GM19238 (cell line): ENCODE results near the gene KDM8.

ENCODE experiments used
- DNase-seq: peaks from one replicate; pipeline ENCODE4 v3.0.0; 2011; ENCODE audit warnings: low spot score; ENCODE audit not compliant: insufficient read length

KDM8 gene

DNA sequence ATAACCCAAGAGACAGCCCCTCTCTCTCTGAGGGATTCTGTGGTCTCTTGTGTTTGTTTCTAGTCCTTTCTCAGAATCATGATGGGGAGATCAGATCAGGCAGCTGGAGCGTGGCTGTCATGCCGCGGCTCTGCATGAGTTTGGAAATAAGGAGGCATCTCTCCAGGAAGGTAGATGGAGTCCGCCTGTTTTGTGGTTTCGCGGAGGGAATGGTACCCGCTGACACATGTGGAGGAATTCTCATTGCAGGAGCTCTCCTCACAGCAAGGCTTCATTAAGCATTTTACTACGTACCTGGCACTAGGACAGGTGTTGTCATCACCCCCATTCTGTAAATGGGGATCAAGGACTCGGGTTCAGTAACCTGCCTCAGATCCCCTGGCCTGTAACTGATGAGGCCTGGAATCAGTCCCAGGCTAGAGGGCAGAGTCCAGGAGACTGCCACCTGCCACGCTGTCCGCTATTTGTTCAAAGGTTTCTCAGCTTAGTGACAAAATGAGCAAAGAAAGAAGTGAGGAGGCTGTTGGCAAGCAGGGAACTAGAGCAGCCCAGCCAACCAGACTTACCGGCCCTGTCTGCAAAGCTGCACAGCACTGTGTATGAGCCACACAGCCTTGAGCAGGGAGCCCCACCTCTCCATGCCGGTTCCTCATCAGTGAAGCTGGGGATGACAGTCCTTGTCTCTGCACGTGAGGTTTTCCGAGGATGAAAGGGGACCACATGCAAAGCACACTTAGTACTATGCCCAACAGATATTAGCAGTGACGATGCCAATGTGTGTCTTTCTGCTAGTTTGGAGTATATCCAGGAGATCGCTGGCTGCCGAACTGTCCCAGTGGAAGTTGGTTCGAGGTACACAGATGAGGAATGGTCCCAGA lies 11.0 kb downstream of the KDM8 start:
- no peak for DNase-seq

DNA sequence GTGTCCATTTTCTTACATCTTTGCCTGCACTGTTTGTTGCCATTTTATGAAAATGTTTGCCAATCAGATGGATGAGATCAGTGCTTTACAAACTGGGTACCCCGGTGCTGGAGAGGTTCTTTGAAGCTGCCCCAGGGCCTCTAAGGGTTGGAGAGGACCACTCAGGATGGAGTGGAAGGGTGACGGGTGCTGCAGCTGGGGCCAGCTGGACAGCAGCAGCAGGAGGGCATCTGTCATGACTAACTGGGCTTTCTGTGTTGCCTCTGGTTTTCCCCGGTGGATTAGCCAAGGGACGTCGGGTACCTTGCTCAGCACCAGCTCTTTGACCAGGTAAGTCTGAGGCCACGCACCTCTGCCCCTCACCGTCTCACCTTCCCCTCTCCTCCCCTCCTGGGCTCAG lies 12.3 kb downstream of the KDM8 start:
- no peak for DNase-seq

DNA sequence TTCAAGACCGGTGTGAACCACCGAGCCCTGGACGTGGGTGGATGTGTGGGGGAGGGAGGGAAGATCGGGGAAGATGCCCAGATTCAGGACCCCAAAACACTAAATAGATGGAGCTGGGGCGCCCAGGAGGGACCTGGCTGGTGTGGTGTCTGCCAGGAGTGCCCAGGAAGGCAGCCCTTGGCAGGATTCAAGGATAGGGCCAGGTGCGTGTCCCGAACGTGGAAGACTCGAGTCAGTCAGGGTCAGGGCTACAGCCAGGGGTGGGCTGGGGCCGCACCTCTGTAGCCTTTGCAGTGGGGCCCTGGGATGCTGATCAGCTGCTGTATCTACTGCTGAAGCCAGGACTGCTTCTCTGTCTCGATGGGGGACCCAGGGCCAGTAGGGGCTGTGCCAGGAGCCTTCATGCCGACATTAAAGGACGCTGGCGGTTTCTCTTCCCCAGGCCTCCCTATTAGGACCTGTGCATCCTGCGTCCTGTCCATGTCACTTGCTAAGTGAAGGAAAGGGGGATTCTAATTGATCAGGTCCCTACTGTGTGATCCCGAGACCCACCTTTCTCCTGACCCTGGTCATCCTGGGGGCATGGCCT lies 13.1 kb downstream of the KDM8 start:
- no peak for DNase-seq

DNA sequence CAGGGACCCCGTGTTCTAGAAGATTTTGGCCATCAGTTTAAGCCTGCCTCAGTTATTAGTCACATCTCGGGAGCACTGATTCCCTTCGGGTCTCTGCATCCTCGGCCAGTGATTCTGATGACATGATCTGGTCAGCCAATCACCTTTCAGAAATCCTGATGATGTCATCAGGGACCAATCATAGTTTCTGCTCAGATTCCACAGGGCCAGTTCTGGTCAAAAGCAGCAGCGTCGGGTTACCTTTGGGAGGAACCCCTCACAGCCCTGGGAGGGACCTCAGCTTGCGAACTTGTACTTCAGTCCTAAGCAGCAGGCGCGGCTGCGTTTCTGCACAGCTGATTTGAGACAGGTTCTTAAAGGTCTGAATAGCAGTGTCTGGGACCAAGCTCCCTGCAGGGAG lies 13.9 kb downstream of the KDM8 start:
- no peak for DNase-seq

DNA sequence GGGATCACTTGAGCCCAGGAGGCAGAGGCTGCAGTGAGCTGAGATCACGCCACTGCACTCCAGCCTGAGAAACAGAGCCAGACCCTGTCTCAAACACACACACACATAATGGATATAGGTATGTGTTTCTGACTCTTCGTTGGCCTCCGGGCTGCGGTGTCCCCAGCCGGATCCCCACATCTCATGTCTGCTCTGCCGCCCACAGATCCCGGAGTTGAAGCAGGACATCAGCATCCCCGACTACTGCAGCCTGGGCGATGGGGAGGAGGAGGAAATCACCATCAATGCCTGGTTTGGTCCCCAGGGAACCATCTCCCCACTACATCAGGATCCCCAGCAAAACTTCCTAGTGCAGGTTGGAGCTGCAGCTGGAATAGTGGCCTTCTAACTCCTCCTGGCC lies 15.4 kb downstream of the KDM8 start:
- DNase-seq: no peak

DNA sequence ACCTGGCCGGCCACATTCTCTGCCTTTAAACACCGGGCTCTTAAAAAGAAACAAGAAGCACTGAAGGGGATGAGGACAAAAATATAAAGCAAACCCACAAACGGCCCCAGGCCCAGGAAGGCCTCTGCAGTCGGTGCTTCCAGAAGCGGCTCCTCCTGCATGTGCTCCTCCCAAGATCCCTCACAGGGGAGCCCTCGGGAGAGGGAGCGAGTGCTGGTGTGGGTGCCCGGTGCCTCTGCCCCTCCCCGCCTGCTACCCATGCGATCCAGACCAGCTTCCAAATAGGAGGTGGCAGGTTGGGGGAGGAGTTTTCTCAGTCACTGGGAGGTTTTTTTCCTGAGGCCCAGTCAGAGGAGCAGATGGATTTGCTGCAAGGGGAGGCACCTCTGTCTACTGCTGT lies 15.8 kb downstream of the KDM8 start:
- no peak for DNase-seq

DNA sequence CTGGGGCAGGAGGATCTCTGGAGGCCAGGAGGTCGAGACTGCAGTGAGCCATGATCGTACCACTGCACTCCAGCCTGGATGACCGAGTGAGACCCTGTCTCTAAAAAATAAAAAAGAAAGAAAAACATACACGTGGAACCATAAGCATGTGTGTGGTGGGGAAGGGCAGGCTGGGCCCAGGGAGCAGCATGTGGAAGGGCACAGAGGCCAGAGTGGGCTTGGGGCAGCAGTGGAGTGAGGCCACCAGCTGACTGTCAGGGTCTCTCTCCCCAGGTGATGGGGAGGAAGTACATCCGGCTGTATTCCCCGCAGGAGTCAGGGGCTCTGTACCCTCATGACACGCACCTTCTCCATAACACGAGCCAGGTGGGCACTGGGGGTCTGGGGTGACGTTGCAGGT lies 16.8 kb downstream of the KDM8 start:
- DNase-seq: no peak

DNA sequence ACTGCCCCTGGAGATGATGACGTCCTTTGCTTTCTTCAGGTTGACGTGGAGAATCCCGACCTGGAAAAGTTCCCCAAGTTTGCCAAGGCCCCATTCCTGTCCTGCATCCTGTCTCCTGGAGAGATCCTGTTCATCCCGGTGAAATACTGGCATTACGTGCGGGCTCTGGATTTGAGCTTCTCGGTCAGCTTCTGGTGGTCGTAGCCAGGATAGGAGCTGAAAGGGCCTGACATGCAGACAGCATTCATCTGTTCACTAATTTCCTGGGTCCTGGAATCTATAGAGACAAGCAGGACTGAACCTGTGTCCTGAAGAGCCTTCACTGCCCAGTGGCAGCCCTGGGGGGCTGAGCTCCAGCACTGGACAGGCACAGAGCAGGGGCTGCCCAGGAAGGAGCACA lies 17.2 kb downstream of the KDM8 start:
- DNase-seq: no peak

DNA sequence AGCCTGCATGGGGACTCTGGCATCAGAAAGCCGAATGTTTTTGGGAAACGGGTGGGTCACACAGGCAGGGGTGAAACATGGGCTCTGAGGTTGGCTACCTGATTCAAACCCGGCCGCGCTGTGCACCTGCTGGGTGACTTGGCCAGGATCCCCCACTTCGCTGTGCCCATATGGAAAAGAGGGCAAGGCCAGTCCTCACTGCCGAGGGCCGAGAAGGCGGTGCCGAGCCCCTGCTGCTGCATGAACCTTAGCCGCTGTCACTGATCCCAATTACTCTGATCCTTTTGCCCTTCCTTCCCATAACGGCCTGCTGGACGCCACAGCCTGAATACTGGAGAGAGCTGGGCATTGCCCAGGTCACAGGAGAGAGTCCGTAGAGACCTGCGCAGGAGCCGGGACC lies 17.7 kb downstream of the KDM8 start:
- DNase-seq: no peak

DNA sequence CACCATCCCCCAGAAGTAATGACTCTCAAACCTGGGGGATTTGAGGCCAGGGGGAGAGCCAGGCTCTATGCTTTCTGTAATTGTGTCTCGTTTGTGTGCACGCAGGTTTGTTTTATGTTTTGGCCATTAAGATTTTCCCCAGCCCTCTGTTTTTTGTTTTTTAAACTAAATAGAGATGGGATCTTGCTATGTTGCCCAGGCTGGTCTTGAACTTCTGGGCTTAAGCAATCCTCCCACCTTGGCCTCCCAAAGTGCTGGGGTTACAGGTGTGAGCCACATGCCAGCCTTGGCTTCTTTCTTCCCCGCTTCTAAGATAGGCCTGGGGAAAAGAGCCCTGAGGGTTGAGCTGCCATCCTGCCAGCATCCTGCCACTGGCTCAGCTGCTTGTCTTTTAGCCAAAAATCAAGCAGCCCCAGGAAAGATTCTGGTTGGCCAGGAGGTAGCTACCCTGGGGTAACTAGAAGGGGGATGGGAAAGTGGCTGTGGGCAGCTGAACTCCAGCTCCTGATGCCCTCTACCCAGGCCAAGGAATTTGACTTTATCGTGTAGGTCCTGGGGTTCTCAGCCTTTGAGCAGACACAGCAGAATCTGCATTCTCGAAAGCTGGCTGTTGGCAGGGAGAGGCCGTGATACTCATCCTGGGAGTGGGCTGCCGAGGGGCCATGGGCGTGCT lies 18.4 kb downstream of the KDM8 start:
- DNase-seq: no peak

DNA sequence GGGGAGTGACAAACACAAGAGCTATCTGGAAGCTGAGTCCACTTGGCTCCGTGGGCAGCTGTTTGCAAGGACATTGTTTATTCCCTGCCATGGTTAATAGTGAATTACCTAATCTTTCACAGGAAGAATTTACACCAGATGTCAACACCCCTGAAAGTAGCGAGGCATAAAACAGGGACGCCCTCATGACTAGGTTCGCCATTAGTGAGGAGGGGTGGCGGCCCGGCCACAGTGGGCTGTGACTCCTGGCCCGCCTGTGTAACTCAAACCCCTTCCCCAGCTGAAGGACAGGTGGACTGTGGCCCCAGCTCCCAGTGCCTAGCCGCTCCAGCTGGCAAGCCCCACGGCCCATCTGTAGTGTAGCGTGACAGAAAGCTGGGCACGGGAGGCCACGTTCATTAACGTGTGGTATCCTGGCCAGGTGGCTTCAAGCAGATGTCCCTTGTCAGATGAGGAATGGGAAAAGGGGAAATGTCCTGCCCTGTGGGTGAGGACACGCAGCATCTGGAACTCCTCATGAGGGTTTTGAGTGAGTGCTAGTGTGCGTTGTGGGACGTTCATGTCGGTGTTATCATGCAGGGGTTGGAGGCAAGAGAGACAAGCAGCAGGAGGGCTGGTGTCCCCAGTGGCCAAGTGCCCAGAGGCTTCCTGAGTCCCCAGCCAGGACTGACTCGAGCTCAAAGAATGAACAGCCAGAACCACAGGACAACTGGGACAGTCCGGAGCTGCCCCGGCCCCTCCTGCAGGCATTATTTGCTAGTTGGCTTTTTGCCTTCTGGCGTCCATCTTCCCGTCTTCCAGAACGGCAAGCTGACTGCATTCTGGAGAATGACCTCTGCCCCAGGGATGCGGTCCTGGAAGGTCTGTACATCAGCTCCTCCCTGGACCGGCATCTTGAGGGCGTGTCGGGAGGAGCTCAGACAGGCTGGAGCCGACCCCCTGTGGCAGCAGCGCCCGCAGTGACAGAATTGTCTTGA lies 19.2 kb downstream of the KDM8 start:
- DNase-seq: no peak

DNA sequence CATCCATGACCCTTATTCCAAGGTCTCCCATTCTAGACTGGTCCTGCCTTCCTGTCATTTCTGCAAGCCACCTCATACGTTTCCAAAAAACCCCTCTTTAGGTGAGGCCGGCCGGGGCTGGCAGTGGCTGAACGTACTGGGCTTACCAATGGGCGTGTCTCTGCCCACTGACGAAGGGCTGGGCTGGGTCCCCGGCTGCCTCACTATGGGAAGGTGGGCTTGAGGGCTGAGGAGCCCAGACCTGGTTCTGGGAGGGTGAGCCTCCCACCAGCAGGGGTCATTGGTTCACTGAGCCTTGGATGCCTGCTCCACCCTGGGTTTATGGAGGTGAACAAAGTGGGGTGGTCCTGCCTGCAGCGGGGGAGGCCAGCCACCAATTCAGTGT lies 19.9 kb downstream of the KDM8 start:
- no peak for DNase-seq

DNA sequence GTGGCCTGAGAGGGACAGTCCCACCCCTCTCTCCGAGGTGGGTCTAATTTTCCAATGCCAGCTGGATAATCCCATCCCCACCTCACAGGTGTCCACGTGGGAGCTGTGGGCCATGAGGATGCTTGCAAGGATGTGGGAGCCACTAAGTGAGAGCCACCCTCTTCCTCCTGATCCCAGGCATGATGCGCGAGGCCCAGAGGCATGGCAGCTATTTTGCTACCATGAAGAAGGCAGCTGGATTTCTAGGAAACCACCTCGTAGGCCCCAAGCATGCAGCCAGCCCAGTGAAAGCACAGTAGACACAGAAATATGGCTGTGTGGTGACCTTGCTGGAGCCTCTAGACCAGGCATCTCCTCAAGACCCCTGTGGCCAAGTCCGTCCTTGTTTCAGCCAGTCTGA lies 20.4 kb downstream of the KDM8 start:
- DNase-seq: no peak

DNA sequence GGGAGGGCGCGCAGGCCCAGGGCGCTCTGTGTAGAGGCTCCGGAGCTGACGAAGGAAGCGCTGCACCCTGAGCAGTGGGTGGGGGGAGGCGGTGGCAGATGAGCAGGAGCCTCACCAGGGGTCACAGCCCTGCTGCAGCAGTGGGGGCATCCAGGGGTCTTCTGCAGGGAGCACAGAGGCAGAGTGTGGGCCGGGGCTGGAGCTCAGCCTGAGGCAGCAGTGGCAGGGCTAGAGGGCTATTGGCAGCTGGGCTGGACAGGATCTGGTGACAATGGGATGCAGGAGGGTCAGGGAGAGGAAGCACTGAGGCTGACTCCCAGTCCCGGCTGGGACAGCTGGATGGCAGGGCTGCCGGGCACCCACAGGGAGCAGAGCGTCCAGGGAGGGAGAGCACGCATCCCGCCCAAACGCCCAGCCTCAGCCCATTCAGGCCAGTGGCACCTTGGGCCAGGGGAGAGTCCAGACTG lies 21.0 kb downstream of the KDM8 start:
- DNase-seq: no peak

DNA sequence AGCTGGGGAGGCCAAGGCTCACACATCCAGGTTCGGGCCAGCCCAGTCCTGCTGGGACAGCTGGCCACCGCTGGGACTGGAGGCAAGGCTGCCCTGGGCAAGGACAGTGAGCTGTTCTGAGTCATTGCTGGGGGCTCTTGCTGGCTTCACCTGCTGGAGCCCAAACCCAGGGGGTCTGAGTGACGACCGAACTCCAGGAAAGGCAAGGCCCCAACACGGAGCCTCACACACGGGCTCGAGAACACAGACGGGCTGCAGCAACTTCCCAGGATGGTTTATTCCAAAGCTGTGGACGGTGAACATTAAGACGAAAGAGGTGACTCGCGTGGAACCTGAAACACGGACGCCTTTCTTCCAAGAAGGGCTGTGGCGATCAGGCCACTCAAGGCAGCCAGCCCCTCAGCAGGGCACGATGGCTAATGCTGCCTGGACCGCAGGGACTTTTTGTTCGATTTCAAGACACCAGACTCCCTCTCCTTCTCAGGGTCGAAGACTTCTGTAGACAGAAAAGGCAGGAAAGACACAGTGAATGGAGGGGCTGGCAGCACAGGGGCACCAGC lies 21.5 kb downstream of the KDM8 start:
- DNase-seq: no peak

DNA sequence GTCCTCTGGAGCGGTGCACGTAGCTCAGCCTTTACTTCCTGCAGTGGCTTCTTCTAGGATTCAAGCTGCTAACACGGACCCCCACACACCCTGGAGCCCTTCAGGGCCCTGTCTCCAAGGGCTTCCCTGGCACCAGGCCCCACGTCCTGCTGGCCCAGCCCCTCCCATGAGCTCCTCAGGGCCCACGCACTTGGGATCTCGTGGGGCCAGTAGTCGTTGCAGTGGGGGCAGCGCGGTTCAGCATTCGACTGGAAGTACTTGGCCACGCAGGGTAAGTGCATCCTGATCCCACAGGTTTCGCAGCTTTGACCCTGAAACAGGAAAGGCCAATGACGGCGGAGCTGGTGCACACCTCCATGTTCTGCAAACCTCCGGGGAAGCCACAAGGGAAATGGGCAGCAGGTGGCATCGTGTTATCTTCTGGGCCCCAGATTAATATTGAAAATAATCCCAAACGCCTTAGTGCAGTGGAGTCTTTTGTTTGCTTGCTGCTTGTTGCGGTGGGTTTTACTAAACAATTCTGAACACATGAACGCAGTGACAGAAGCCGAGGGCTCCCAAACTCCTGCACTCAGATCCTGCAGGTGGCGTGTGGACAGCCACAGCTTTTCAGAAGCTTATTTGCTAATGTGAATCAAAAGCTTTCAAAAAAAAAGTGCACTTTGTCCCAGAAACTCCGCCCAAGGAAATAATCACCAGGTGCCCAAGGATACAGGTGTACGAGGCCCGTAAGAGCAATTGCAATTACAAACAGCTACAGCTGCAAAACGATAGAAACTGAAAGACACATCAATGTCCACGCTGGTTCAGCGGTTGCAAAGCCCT lies 22.4 kb downstream of the KDM8 start:
- DNase-seq: no peak

DNA sequence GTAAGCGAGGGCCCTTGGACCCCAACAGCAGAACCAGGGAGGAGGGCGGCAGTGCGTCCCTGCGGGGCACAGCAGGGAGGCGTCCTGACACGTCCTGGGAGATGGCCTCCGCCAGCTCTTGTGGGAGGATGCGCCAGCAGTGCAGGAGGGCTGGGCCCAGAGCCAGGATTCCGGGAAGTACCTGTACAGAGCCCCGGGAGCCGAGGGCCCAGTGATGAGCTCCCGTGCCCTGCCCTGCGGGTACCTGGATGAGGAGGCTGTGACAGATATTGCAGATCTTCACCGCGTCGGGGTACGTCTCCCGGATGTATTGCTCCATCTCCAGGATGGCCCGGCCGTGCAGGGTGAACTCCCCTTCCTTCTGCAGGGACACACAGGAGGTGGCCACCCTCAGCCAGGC lies 23.1 kb downstream of the KDM8 start:
- DNase-seq: no peak

DNA sequence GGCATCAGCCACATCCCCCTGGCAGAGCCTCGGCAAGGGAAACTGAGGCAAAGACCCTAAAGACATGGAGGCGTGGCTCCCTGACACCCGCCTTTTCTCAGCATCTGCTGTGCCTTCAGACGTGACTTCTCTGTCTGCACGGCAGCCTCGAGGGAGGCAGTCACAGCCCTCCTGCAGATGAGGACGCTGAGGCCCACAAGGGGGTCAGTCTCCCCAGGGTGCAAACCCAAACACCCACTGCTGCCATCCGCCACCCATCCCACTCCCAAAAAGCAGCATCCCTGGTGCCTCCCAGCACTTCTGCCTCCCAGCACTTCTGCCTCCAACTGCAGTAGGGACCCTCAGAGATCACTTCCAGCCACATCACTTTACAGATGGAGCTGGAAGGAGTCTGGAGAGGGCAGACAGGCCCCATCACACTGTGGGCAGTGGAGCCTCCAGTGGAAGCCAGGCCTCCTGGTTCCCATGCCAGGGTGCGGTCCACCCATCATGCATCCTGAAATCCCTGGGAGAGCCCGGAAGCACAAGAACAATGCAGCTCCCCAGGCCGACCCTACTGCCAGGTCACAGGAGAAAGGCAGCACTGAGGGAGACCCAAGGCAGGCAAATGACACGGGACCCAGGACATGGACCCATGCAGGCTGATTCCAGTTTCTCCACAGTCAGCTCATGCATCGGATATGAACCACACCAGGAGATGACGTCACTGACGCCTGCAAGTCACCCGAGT lies 23.8 kb downstream of the KDM8 start:
- no peak for DNase-seq

DNA sequence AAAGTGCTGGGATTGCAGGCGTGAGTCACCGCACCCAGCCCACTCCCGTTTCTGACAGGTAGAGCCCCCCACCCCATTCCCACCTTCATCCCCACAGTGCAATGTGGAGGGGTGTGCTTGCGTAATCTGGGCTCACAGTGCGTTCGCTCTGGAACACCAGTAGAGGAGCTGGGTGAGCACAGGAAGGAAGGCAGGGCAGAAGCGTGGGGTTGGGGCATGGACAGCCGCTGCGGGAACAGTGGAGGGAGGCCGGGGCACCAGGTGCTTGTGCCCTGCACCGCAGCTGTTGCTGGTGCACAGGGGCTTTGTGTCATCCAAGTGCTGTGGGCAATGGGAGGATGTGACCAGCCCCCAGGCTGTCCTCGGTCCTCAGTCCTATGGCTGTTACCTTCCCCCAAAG lies 24.7 kb downstream of the KDM8 start:
- DNase-seq: no peak
